ENCODE results near the gene CUL2.

- TF ChIP-seq RFX5 (IDR thresholded peaks at IDR 0.05; ENCODE audit: low read depth, low read length) (no peak), CTCF (conservative IDR thresholded peaks at IDR 0.05; ENCODE audit: low read depth, low read length) (no peak), SMC3 (IDR thresholded peaks at IDR 0.05; ENCODE audit: low read depth, low read length) (no peak), POLR2A (IDR thresholded peaks at IDR 0.05; ENCODE audit: low read depth, low read length) (no peak), RCOR1 (IDR thresholded peaks at IDR 0.05; ENCODE audit: insufficient replicate concordance, low read length) (no peak), FOS (IDR thresholded peaks at IDR 0.05; ENCODE audit: low read depth, low read length) (no peak), CHD1 (IDR thresholded peaks at IDR 0.05; ENCODE audit: low read depth, low read length) (no peak), MAZ (IDR thresholded peaks at IDR 0.05; ENCODE audit: borderline replicate concordance, low read depth, low read length) (no peak), RAD21 (IDR thresholded peaks at IDR 0.05; ENCODE audit: low read length) (no peak), MXI1 (IDR thresholded peaks at IDR 0.05; ENCODE audit: borderline replicate concordance, low read depth, low read length) (no peak), CEBPB (IDR thresholded peaks at IDR 0.05; ENCODE audit: low read depth, low read length) (no peak), USF2 (IDR thresholded peaks at IDR 0.05; ENCODE audit: low read depth, low read length) (no peak), NFE2L2 (IDR thresholded peaks at IDR 0.05; ENCODE audit: low read depth, low read length) (no peak)
These were observed 34.0 kb downstream of the CUL2 start for GRCh38 chr10:35056133-35056532.

Measured in IMR-90 (cell line).